ENCODE results near the gene BCL11B. TPM values are rescaled to one million over a fixed set of nuclear protein-coding genes. Genes with fewer than 3 reads are reported as not detected.

Gene BCL11B
- total RNA-seq, 2 experiments from 2014 or later = 62.1 to 66.2 TPM

- DNase-seq (no peak), ATAC-seq (no peak)
- Mint-ChIP-seq H3K4me3 (no peak overlapping the region), H3K27me3 (no peaks in the 10 kb centered on the region), H3K4me1 (peaks cover under 1% of the 10 kb centered on the region), H3K27ac (no peak overlapping the region), H3K36me3 (ENCODE audit: low read depth) (no peaks in the 10 kb centered on the region), H3K9me3 (ENCODE audit: low read depth) (peaks cover 10% of the 10 kb centered on the region)
- POLR2A ChIA-PET = no interaction called here
- intact Hi-C loops (cut with DNase I, micrococcal nuclease) = no loop called here
- CTCF ChIA-PET = interaction anchor here (1.0 kb wide), 1 partner anchor 91 kb away, joined by 3 read pairs; no protein-coding TSS in a partner anchor
Measured at GRCh38 chr14:99314623-99315022, 42.6 kb upstream of the BCL11B start.

- ATAC-seq (no peak), DNase-seq (no peak)
- Mint-ChIP-seq H3K36me3 (ENCODE audit: low read depth) (no peaks in the 10 kb centered on the region), H3K4me1 (no peaks in the 10 kb centered on the region), H3K9me3 (ENCODE audit: low read depth) (peaks cover 10% of the 10 kb centered on the region), H3K27ac (no peak overlapping the region), H3K4me3 (no peak overlapping the region), H3K27me3 (no peaks in the 10 kb centered on the region)
- ChIA-PET POLR2A (no interaction called here), CTCF (no interaction called here)
- intact Hi-C loops (cut with DNase I, micrococcal nuclease) = no loop called here
Measured at GRCh38 chr14:99313234-99313633, 41.2 kb upstream of the BCL11B start.

- Mint-ChIP-seq H3K4me1 (no peaks in the 10 kb centered on the region), H3K27me3 (no peaks in the 10 kb centered on the region), H3K4me3 (no peak overlapping the region), H3K9me3 (ENCODE audit: low read depth) (peaks cover 10% of the 10 kb centered on the region), H3K27ac (no peak overlapping the region), H3K36me3 (ENCODE audit: low read depth) (no peaks in the 10 kb centered on the region)
- POLR2A ChIA-PET = no interaction called here
- CTCF ChIA-PET = interaction anchor here (1.0 kb wide), 1 partner anchor 81 kb away, joined by 3 read pairs; no protein-coding TSS in a partner anchor
- intact Hi-C loops (cut with DNase I, micrococcal nuclease) = no loop called here
- DNase-seq = no peak
- ATAC-seq = no peak
Measured at GRCh38 chr14:99312106-99312505, 40.1 kb upstream of the BCL11B start.

GRCh38 chr14:99309220-99309766 is 37.3 kb upstream of the BCL11B start:
- Mint-ChIP-seq H3K4me3 (no peak overlapping the region), H3K27ac (no peak overlapping the region), H3K4me1 (no peaks in the 10 kb centered on the region), H3K36me3 (ENCODE audit: low read depth) (no peaks in the 10 kb centered on the region), H3K27me3 (peaks cover 2% of the 10 kb centered on the region), H3K9me3 (ENCODE audit: low read depth) (peaks cover 10% of the 10 kb centered on the region)
- POLR2A ChIA-PET = no interaction called here
- intact Hi-C loops (cut with DNase I, micrococcal nuclease) = no loop called here
- CTCF ChIA-PET = interaction anchor here (1.1 kb wide), 1 partner anchor 11 kb away, joined by 4 read pairs; no protein-coding TSS in a partner anchor
- DNase-seq (no peak), ATAC-seq (no peak)

GRCh38 chr14:99304208-99304607 is 32.2 kb upstream of the BCL11B start:
- Mint-ChIP-seq H3K36me3 (ENCODE audit: low read depth) (peaks cover 5% of the 10 kb centered on the region), H3K27me3 (peaks cover 5% of the 10 kb centered on the region), H3K4me1 (no peaks in the 10 kb centered on the region), H3K4me3 (no peak overlapping the region), H3K9me3 (ENCODE audit: low read depth) (peaks cover 13% of the 10 kb centered on the region), H3K27ac (no peak overlapping the region)
- intact Hi-C loops (cut with DNase I, micrococcal nuclease) = no loop called here
- no peak for ATAC-seq
- ChIA-PET CTCF (interaction anchor here (0.7 to 1.7 kb wide), 4 partner anchors 16 to 112 kb away, joined by 3 to 5 read pairs (median 4); no protein-coding TSS in a partner anchor), POLR2A (no interaction called here)
- no peak for DNase-seq

- no peak for ATAC-seq
- Mint-ChIP-seq H3K4me3 (no peak overlapping the region), H3K9me3 (ENCODE audit: low read depth) (peaks cover 22% of the 10 kb centered on the region), H3K4me1 (no peaks in the 10 kb centered on the region), H3K27me3 (peaks cover 11% of the 10 kb centered on the region), H3K27ac (no peak overlapping the region), H3K36me3 (ENCODE audit: low read depth) (peaks cover 10% of the 10 kb centered on the region)
- no peak for DNase-seq
- CTCF ChIA-PET = interaction anchor here (1.5 kb wide), 1 partner anchor 125 kb away, joined by 5 read pairs; no protein-coding TSS in a partner anchor
- intact Hi-C loops (cut with DNase I, micrococcal nuclease) = no loop called here
- POLR2A ChIA-PET = no interaction called here
Measured at GRCh38 chr14:99300190-99300589, 28.2 kb upstream of the BCL11B start.

GRCh38 chr14:99296517-99296916 is 24.5 kb upstream of the BCL11B start:
- POLR2A ChIA-PET = no interaction called here
- CTCF ChIA-PET = interaction anchor here (0.7 kb wide), 1 partner anchor 803 kb away, joined by 3 read pairs; no protein-coding TSS in a partner anchor
- Mint-ChIP-seq H3K9me3 (ENCODE audit: low read depth) (peaks cover 22% of the 10 kb centered on the region), H3K27me3 (peaks cover 9% of the 10 kb centered on the region), H3K4me3 (no peak overlapping the region), H3K4me1 (no peaks in the 10 kb centered on the region), H3K36me3 (ENCODE audit: low read depth) (peaks cover 10% of the 10 kb centered on the region), H3K27ac (no peak overlapping the region)
- intact Hi-C loops (cut with DNase I, micrococcal nuclease) = no loop called here
- ATAC-seq (no peak), DNase-seq (no peak)

- CTCF ChIA-PET = interaction anchor here (0.7 kb wide), 2 partner anchors 65 to 500 kb away, joined by 3 to 4 read pairs; no protein-coding TSS in a partner anchor
Measured at GRCh38 chr14:99289394-99290189, 17.6 kb upstream of the BCL11B start.

GRCh38 chr14:99288948-99289347 is 17.0 kb upstream of the BCL11B start:
- Mint-ChIP-seq H3K36me3 (ENCODE audit: low read depth) (no peaks in the 10 kb centered on the region), H3K27me3 (no peaks in the 10 kb centered on the region), H3K27ac (no peak overlapping the region), H3K9me3 (ENCODE audit: low read depth) (no peaks in the 10 kb centered on the region), H3K4me1 (peaks cover 7% of the 10 kb centered on the region), H3K4me3 (no peak overlapping the region)
- ChIA-PET CTCF (interaction anchor here (0.6 to 0.7 kb wide), 3 partner anchors 64 to 523 kb away, joined by 3 to 4 read pairs (median 3); no protein-coding TSS in a partner anchor), POLR2A (no interaction called here)
- ATAC-seq = no peak
- intact Hi-C loops (cut with DNase I, micrococcal nuclease) = no loop called here
- no peak for DNase-seq

More at GRCh38 chr14:99289394-99290189, 17.6 kb upstream of the BCL11B start:
- H3K4me3 Mint-ChIP-seq = no peak overlapping the region
- intact Hi-C loops (cut with DNase I, micrococcal nuclease) = no loop called here
- H3K4me1 Mint-ChIP-seq = peaks cover 7% of the 10 kb centered on the region
- no peaks in the 10 kb centered on the region for H3K9me3 Mint-ChIP-seq (ENCODE audit: low read depth)
- no peak for DNase-seq
- POLR2A ChIA-PET = no interaction called here
- H3K27ac Mint-ChIP-seq = no peak overlapping the region
- no peaks in the 10 kb centered on the region for H3K36me3 Mint-ChIP-seq (ENCODE audit: low read depth)
- no peak for ATAC-seq
- H3K27me3 Mint-ChIP-seq = no peaks in the 10 kb centered on the region

GRCh38 chr14:99287269-99287942 is 15.4 kb upstream of the BCL11B start:
- Mint-ChIP-seq H3K27ac (no peak overlapping the region), H3K4me3 (peak overlapping the region; percentile 19), H3K36me3 (ENCODE audit: low read depth) (no peaks in the 10 kb centered on the region), H3K9me3 (ENCODE audit: low read depth) (no peaks in the 10 kb centered on the region), H3K27me3 (no peaks in the 10 kb centered on the region), H3K4me1 (peaks cover 7% of the 10 kb centered on the region)
- POLR2A ChIA-PET = no interaction called here
- peak; percentile 61 for ATAC-seq
- CTCF ChIA-PET = interaction anchor here (0.6 to 0.9 kb wide), 2 partner anchors 9 to 22 kb away, joined by 3 read pairs; no protein-coding TSS in a partner anchor
- intact Hi-C loops (cut with DNase I, micrococcal nuclease) = no loop called here
- DNase-seq = no peak

GRCh38 chr14:99286761-99287160 is 14.8 kb upstream of the BCL11B start:
- Mint-ChIP-seq H3K36me3 (ENCODE audit: low read depth) (no peaks in the 10 kb centered on the region), H3K27ac (no peak overlapping the region), H3K4me3 (peak overlapping the region; percentile 19), H3K27me3 (no peaks in the 10 kb centered on the region), H3K9me3 (ENCODE audit: low read depth) (no peaks in the 10 kb centered on the region), H3K4me1 (peaks cover 7% of the 10 kb centered on the region)
- ChIA-PET POLR2A (no interaction called here), CTCF (interaction anchor here (0.9 kb wide), 1 partner anchor 8 kb away, joined by 3 read pairs; no protein-coding TSS in a partner anchor)
- DNase-seq (no peak), ATAC-seq (no peak)
- intact Hi-C loops (cut with DNase I, micrococcal nuclease) = no loop called here

Data from activated CD4-positive, alpha-beta T cell treated with anti-CD3 and anti-CD28 coated beads for 36 hours (primary cell).